Retina (tissue), 1 donor: Measurements from ENCODE around the gene KCNAB1.
"Not testable (repeated sequence)": the region's sequence is repeated elsewhere in the genome, so short reads cannot be mapped to it uniquely, and the experiment has no call there.

Experiments used
- DNase-seq: peaks from one replicate; pipeline ENCODE4 v3.0.0-alpha.2; 2016

Gene KCNAB1

DNA sequence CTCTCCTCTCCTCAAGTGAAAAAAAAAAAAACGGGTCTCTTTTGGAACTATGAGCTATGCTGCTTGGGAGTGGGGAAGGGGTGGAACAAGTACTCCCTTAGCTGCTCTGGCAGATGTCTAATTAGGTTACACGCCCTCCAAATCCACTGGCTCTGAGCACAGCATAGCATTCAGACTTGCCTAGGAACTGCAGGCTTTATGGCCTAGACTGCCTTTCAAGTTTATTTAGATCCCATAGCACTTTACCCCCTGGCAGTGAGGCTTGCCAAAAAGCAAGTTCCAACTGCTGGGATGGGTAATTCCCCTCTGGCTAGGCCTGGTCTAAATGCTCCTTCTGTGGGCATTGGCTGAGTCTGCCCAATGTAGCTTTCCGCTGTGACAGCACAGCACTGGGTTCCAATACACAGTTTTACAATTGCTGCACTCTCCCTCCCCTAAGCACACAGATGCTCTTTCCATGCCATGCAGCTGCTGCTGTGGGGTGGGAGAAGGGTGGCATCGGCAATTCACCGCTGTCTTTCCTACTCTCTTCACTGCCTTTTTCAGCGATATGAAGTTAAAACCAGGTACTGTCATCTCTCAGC is 152.8 kb downstream of the KCNAB1 start:
- DNase-seq: no peak

DNA sequence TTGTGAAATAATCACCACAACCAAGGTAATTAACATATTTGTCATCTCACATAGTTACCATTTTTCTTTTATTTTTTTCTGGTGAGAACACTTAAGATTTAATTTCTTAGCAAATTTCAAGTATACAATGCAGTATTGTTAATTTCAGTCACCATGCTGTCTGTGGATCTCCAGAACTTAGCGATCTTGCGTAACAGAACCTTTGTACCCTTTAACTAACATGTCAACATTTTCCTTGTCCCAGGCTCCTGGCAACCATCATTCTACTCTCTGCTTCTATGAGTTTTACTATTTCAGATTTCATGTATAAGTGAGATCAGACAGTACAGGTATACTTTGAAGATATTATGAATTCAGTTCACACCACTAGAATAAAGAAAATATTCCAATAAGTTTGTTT is 154.4 kb downstream of the KCNAB1 start:
- DNase-seq: no peak

GRCh38 chr3:156284637-156285036 is 164.3 kb downstream of the KCNAB1 start:
- DNase-seq: not testable (repeated sequence)

DNA sequence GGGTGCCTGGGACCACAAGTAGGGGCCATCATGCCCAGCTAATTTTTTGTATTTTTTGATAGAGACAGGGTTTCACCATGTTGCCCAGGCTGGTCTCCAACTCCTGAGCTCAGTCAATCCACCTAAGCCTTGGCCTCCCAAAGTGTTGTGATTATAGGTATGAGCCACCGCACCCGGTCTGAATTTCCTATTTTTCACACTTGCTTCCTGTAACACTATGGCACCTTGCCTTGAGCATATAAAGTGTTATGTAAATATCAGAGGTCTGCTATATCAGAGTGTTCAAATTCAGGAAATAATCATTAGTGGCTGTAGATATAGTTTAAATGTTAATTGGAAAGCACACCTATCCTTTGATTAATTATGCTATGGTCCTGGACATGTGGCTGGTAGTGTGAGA is 165.2 kb downstream of the KCNAB1 start:
- no peak for DNase-seq

- DNase-seq: no peak
Observed at GRCh38 chr3:156290924-156291271, 170.5 kb downstream of the KCNAB1 start.

- peak; percentile 89 for DNase-seq
Observed at GRCh38 chr3:156291272-156292123, 171.1 kb downstream of the KCNAB1 start.

DNA sequence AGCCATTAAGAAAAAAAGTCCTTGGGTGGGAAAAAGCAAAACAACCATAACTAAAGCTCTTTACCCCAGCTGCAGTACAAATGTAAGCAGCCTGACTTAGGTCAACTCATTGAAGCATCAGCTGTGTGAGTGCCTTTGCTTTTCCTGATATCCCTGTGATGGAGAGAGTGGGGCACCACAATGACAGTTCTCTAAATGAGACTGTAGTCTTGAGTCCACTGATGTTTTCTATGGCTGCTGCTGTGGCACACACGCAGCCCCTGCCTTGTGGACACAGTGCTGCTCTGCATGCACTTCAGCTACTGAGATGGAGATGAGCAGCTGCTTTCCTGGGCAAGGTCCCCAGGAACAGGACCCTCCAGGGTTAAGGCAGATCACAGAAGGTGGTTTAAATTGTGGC is 173.2 kb downstream of the KCNAB1 start:
- DNase-seq: no peak

- DNase-seq: no peak
Observed at GRCh38 chr3:156297582-156297981, 177.2 kb downstream of the KCNAB1 start.

DNA sequence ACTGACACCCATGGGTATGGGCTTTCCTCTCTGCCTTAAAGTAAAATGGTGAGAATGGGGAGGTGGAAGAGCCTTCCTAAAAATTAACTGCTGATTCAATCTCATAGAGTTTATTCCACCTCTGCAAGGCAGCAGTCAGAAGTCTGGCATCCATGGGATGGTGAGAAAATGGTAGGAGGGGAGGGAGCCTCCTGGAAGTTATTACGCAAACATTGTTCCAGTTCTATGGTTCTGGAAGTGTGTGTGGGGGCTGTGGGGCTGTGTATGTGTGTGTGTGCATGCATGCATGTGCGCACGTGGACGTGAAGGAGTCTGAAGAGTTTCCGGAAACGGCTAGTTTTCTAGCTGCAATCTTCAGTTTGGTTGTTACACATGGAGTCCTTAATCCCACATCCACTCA is 177.6 kb downstream of the KCNAB1 start:
- no peak for DNase-seq

GRCh38 chr3:156298938-156299337 is 178.6 kb downstream of the KCNAB1 start:
- no peak for DNase-seq

DNA sequence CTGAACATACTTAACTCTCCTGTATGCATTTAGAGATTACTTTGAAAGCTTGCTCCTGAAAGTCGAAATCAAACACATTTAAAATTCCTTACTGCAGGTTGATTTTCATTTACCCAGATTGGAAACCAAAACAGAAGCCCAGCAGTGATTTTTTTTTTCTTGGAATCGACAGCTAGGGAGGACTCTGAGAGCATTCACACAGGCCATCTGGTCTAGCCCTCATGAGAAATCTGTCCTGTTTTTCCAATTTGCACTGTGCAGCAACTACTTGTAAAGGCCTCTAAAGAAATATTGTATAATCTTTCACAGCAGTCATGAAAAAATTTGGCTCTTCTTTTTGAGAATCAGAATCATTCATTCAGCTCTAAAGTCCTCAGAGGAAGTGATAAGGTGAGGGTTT is 179.2 kb downstream of the KCNAB1 start:
- no peak for DNase-seq

- no peak for DNase-seq
Observed at GRCh38 chr3:156300371-156300770, 180.0 kb downstream of the KCNAB1 start.

- DNase-seq: no peak
Observed at GRCh38 chr3:156300929-156301840, 180.8 kb downstream of the KCNAB1 start.

GRCh38 chr3:156303001-156303707 is 182.8 kb downstream of the KCNAB1 start:
- no peak for DNase-seq

DNA sequence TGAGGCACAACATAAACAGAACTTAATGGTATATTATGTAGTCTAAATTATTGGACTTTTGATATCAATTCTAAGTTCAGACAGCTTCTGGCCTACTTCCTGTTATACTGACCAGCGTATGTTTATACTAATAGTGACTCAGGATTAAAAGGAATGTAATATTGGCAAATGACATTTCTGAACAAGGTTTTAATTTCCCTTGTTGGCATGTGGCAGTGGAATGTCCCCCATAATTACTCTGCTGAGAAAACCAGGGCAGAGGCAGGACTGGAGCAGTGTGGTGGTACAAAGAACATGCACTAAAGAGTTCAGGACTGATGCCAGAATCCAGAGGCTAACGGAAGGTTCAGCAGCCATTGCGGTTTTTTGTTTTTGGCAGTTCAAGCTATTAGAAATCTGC is 184.0 kb downstream of the KCNAB1 start:
- DNase-seq: no peak

DNA sequence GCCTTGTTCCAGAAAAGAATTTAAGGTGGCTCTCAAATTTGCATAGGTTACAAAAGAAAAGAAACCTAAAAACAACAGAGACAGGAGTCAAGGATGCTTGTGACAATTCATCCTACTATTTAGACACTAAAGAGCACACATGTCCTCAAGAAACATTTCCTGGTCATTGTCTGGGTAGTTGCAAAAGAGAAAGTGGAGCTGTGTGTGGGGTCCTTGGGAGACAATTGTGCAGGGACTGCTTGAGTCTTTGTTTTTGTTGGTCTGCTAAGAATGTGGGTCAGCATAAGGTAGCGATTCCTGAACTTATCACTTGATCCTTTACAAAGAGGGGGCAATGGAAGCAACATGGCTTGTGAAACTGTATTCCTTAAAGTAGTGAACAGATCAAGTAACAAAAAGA is 185.3 kb downstream of the KCNAB1 start:
- no peak for DNase-seq

GRCh38 chr3:156307704-156308103 is 187.3 kb downstream of the KCNAB1 start:
- DNase-seq: no peak

- no peak for DNase-seq
Observed at GRCh38 chr3:156311431-156311830, 191.1 kb downstream of the KCNAB1 start.

DNA sequence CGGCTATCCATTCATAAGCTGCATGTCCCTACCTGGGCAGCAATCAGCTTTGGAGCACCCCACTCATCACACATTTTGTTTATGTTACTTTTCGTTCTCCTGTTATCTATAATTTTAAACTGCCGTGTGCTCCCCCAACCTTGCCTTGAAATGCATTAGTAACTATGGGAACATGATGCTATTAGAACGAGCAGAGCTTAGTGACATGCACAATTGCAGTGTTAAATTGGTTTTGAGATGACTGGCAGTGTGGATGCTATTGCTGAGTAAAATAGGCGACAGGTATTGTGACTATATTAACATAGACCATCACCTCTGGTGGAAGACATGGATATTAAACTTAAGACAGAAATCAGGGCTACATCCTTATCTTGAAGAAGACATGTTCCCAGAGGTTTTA is 191.6 kb downstream of the KCNAB1 start:
- no peak for DNase-seq

GRCh38 chr3:156316076-156316475 is 195.7 kb downstream of the KCNAB1 start:
- no peak for DNase-seq

DNA sequence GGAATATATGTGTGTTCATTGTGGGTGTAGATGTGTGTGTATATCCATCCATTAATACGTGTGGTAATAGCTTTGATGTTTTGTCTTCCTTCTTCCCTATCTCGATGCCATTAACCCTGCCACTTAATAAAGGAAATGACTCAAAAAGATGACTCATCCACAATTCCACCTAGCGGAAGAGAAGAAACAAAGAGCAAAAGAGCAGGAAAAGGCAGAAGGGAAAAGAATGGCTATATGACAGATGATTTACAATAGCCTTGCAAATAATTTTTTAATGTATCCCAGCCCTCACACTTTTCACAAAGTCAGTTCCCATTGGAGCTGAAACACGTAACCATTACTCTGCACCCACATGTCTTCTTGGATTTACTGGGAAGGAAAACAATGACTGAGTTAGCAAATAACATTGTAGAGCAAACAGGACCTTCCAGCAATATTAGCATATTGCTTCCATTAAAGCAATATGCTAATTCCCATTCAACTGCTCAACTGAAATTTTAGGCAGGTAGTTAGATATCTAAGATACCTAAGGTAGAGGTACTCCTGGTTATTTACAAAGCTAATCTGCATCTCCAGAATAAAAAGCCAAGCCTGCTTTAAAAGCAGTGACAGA is 197.2 kb downstream of the KCNAB1 start:
- no peak for DNase-seq

GRCh38 chr3:156321945-156322344 is 201.6 kb downstream of the KCNAB1 start:
- DNase-seq: peak; percentile 27

GRCh38 chr3:156323466-156323865 is 203.1 kb downstream of the KCNAB1 start:
- no peak for DNase-seq
